ENCODE measurements around the gene RAB3B. TPM values are rescaled to one million over a fixed set of nuclear protein-coding genes. Genes with fewer than 3 reads are reported as not detected.
A peak's percentile ranks its signal among the peaks of the same experiment; 100 is the strongest.

Gene RAB3B
- total and polyA plus RNA-seq, 9 of the 15 experiments (the other 6 are each of a cell fraction or from before 2014, with no cell fraction given): 0.07 to 0.47 (median 0.27) TPM

GRCh38 chr1:52033190-52034049 is 42.9 kb upstream of the RAB3B start, which contains the start of gene KTI12 (continued):
- TF ChIP-seq YY1 (IDR thresholded peaks at IDR 0.05; ENCODE audit: borderline replicate concordance in 1 of 3, control insufficient read depth in 1 of 3, extremely low read depth in 1 of 3, insufficient read depth in 3 of 3, insufficient read length in 1 of 3, insufficient replicate concordance in 2 of 3, low read depth in 1 of 3, low read length in 2 of 3) (peak; percentile 54 to 94 (median 90)), ZFP1 (CRISPR knock-in tag; IDR thresholded peaks at IDR 0.05) (no peak), EP400 (IDR thresholded peaks at IDR 0.05) (peak; percentile 93), MEF2A (IDR thresholded peaks at IDR 0.05; ENCODE audit: control insufficient read depth, low read depth, low read length) (no peak), ADNP (tag; IDR thresholded peaks at IDR 0.05) (no peak), PBX2 (CRISPR knock-in tag; IDR thresholded peaks at IDR 0.05; ENCODE audit: low read depth) (no peak), PBX2 (tag; conservative IDR thresholded peaks at IDR 0.05; ENCODE audit: low read depth) (no peak), ARHGAP35 (IDR thresholded peaks at IDR 0.05; ENCODE audit: partially characterized antibody) (no peak), ZNF23 (CRISPR knock-in tag; IDR thresholded peaks at IDR 0.05) (no peak), E2F3 (CRISPR knock-in tag; IDR thresholded peaks at IDR 0.05) (no peak), FOXK2 (conservative IDR thresholded peaks at IDR 0.05 in 1 of 2, IDR thresholded peaks at IDR 0.05 in 1 of 2; ENCODE audit: low read depth in 2 of 2) (peak; percentile 76 to 78; a peak in 3 of 4 replicates), DPF2 (IDR thresholded peaks at IDR 0.05) (no peak), POLR2A (conservative IDR thresholded peaks at IDR 0.05) (peak; percentile 96), KAT8 (IDR thresholded peaks at IDR 0.05; ENCODE audit: low read depth) (no peak), MCM3 (IDR thresholded peaks at IDR 0.05) (no peak), E4F1 (CRISPR knock-in tag; IDR thresholded peaks at IDR 0.05; ENCODE audit: borderline replicate concordance) (no peak), ZNF140 (CRISPR knock-in tag; IDR thresholded peaks at IDR 0.05) (no peak), ZNF134 (CRISPR knock-in tag; conservative IDR thresholded peaks at IDR 0.05) (no peak), ZNF239 (CRISPR knock-in tag; IDR thresholded peaks at IDR 0.05) (peak; percentile 34; the same call in 1 of the 2 replicates), ZNF592 (IDR thresholded peaks at IDR 0.05) (0 out of 2 replicates have a peak, but pooled peaks have one; percentile 0)
